GM10248 (cell line): Measurements from ENCODE around the gene GTF2H4.

Source experiments
- CTCF ChIA-PET: fragments of 300-600 bp; sonication (Branson Sonifier 250); formaldehyde crosslinking; extraction: SDS; loops from one replicate; lab custom pipeline; 2021; ENCODE audit warnings: antibody characterized with exemption; lab: Yijun Ruan, JAX
- POLR2A ChIA-PET: fragments of 350-650 bp; sonication (Branson Sonifier 250); formaldehyde crosslinking; extraction: SDS; loops from one replicate; lab custom pipeline; 2020; ENCODE audit warnings: antibody characterized with exemption; lab: Yijun Ruan, JAX
- DNase-seq: peaks from one replicate; pipeline ENCODE4 v3.0.0; 2012; ENCODE audit errors: extremely low spot score
- TF ChIP-seq, protein P1 (sequence below): IDR thresholded peaks from 2 replicates; pipeline ENCODE4 v1.5.1; 2012; ENCODE audit warnings: mild to moderate bottlenecking, low read depth; ENCODE audit errors: extremely low read depth, missing control alignments, control extremely low read depth

The GTF2H4 gene

DNA sequence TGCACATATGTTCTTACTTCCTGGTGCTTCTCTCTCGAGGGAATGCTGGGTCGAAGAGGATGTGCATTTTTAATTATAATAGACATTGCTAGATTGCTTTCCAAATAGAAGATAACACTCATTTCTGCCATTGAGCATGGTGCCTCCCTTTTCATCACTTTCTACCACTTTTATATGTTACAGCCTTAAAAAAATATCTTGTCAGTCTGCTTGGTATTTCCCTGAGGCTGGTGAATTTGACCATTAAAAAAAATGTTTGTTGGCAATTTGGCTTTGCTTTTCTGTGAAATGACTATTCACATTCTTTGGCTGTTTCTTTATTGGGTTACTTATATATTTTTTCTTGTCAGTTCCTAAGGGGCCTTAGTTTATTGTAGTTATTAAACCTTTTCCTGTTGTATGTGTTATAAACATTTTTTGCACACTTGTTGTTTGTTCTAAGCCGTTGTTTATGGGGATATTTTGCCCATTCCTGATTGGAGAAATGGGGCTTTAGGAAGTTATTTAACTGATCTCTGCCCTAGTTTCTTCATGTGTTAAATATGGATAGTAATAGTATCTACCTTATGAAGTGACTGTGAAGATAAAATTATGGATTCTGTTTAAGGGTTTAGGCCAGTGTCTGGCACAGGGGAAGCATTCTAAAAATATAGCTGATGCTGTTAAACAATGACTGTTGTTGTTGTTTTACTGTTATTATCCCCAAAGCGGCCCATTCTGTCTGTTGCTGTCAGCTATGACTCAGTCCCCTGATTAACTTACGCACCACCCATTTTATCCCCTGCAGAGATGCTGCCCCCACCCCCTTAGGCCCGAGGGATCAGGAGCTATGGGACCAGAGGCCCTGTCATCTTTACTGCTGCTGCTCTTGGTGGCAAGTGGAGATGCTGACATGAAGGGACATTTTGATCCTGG lies 19.8 kb upstream of the GTF2H4 start:
- ChIA-PET POLR2A (no interaction called here), CTCF (interaction anchor here (0.8 to 3.5 kb wide), 4 partner anchors 11 to 66 kb away, joined by 3 to 21 read pairs (median 4); partner anchors contain the start of gene VARS2)
- peak; percentile 4 for DNase-seq
- TF ChIP-seq, protein P1, sequence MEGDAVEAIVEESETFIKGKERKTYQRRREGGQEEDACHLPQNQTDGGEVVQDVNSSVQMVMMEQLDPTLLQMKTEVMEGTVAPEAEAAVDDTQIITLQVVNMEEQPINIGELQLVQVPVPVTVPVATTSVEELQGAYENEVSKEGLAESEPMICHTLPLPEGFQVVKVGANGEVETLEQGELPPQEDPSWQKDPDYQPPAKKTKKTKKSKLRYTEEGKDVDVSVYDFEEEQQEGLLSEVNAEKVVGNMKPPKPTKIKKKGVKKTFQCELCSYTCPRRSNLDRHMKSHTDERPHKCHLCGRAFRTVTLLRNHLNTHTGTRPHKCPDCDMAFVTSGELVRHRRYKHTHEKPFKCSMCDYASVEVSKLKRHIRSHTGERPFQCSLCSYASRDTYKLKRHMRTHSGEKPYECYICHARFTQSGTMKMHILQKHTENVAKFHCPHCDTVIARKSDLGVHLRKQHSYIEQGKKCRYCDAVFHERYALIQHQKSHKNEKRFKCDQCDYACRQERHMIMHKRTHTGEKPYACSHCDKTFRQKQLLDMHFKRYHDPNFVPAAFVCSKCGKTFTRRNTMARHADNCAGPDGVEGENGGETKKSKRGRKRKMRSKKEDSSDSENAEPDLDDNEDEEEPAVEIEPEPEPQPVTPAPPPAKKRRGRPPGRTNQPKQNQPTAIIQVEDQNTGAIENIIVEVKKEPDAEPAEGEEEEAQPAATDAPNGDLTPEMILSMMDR, result no peak

DNA sequence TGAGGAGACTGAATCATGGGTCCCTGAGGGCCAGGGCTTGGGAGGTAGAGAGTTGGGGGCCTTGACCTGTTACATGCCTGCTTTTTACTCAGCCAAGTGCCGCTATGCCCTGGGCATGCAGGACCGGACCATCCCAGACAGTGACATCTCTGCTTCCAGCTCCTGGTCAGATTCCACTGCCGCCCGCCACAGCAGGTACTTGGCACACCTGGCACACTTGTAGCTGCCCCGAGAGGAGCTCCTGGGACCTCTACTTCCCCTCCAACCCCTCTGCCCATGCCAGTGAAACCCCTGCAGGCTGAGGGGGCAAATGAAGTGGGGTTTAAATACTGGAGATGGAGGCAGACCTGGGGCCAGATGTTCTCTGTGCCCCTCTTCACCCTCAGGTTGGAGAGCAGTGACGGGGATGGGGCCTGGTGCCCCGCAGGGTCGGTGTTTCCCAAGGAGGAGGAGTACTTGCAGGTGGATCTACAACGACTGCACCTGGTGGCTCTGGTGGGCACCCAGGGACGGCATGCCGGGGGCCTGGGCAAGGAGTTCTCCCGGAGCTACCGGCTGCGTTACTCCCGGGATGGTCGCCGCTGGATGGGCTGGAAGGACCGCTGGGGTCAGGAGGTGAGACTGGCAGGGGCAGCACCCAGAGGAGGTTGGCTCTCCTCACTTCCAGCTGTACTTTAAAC lies 19.1 kb upstream of the GTF2H4 start:
- CTCF ChIA-PET, result interaction anchor here (0.8 to 3.5 kb wide), 6 partner anchors 12 to 198 kb away, joined by 3 to 21 read pairs (median 4); partner anchors contain the start of gene VARS2
- TF ChIP-seq, protein P1, result no peak
- POLR2A ChIA-PET, result interaction anchor here (0.6 kb wide), 1 partner anchor 224 kb away, joined by 4 read pairs; no protein-coding TSS in a partner anchor
- DNase-seq, result no peak

GRCh38 chr6:30889496-30889885 lies 18.5 kb upstream of the GTF2H4 start:
- TF ChIP-seq, protein P1, result no peak
- POLR2A ChIA-PET, result interaction anchor here (0.6 kb wide), 1 partner anchor 223 kb away, joined by 4 read pairs; no protein-coding TSS in a partner anchor
- no peak for DNase-seq
- CTCF ChIA-PET, result interaction anchor here (0.8 to 3.5 kb wide), 6 partner anchors 13 to 198 kb away, joined by 3 to 21 read pairs (median 4); partner anchors contain the start of gene VARS2

GRCh38 chr6:30889921-30890645 lies 17.9 kb upstream of the GTF2H4 start:
- ChIA-PET CTCF (interaction anchor here (0.8 to 3.5 kb wide), 6 partner anchors 13 to 197 kb away, joined by 3 to 21 read pairs (median 4); partner anchors contain the start of gene VARS2), POLR2A (no interaction called here)
- TF ChIP-seq, protein P1, result no peak
- DNase-seq, result no peak

- ChIA-PET CTCF (interaction anchor here (1.3 to 3.5 kb wide), 5 partner anchors 14 to 177 kb away, joined by 3 to 21 read pairs (median 4); partner anchors contain the start of gene VARS2), POLR2A (no interaction called here)
- TF ChIP-seq, protein P1, result no peak
- DNase-seq, result no peak
Observed at GRCh38 chr6:30890646-30891449, 17.2 kb upstream of the GTF2H4 start.
